GM12891 (cell line): ENCODE measurements around the gene LHFPL3.

Source experiments
- PAX5 ChIP-seq: IDR thresholded peaks from 2 replicates; pipeline ENCODE4 v1.6.1; 2011; ENCODE audit warnings: low read length, moderate library complexity, mild to moderate bottlenecking; ENCODE audit not compliant: insufficient read depth, severe bottlenecking
- POLR2A ChIP-seq: IDR thresholded peaks from 2 replicates; pipeline ENCODE4 v1.6.1; 2011; ENCODE audit warnings: low read depth, low read length, control low read depth
- POLR2AphosphoS5 ChIP-seq: IDR thresholded peaks from 2 replicates; pipeline ENCODE4 v1.6.1; 2011; ENCODE audit warnings: low read depth, low read length, control low read depth
- POU2F2 ChIP-seq: IDR thresholded peaks from 2 replicates; pipeline ENCODE4 v1.6.1; 2011; ENCODE audit warnings: low read depth, mild to moderate bottlenecking, control low read depth, low read length, moderate library complexity
- SPI1 ChIP-seq: IDR thresholded peaks from 2 replicates; pipeline ENCODE4 v1.6.1; 2011; ENCODE audit warnings: low read depth, low read length, control low read depth
- TAF1 ChIP-seq: IDR thresholded peaks from 2 replicates; pipeline ENCODE4 v1.6.1; 2011; ENCODE audit warnings: low read depth, low read length, control low read depth

DNA sequence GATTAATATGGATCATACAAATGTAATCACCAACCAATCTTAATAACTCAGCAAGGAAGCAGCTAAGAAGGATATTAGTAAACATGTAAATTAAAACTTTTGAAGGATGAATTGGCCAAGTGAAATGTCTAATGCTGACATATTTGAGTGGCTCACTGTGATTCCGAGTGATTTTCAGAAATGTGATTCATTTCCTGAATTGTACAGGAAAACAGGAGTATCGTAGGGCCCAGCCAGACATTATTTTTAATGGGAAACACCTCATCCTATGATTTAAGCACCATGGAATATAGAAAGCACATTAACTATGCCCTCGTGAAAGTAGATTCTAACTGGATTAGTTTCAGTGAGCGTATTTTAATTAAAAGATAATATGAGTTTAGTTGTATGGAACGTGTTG is 82.3 kb downstream of the LHFPL3 start:
- no peak for TF ChIP-seq POLR2A
- TF ChIP-seq POLR2AphosphoS5, result no peak
- TF ChIP-seq PAX5, result no peak
- TF ChIP-seq TAF1, result no peak
- TF ChIP-seq SPI1, result no peak
- TF ChIP-seq POU2F2, result no peak
